ENCODE measurements around the gene VPS37B.

VPS37B gene

GRCh38 chr12:122825773-122826724 is 69.9 kb downstream of the VPS37B start:
- H3K4me1 ChIP-seq (ENCODE audit: low read length) = peaks cover 28% of the 10 kb centered on the region
- no peak overlapping the region for H3K27ac ChIP-seq (ENCODE audit: low read length)
- H3K9ac ChIP-seq (ENCODE audit: low read length) = 0 out of 2 replicates have a peak overlapping the region, but pooled peaks have one; percentile 9
- H3K9me3 ChIP-seq (ENCODE audit: insufficient read depth, low read length) = no peaks in the 10 kb centered on the region
- no peaks in the 10 kb centered on the region for H3K36me3 ChIP-seq (replicated peaks; ENCODE audit: low read depth, low read length)
- H3K27me3 ChIP-seq (ENCODE audit: low read depth, low read length) = peaks cover 57% of the 10 kb centered on the region
- no peak for TF ChIP-seq CTCF (IDR thresholded peaks at IDR 0.05; ENCODE audit: low read depth, low read length)
- no peak for TF ChIP-seq EZH2phosphoT487 (IDR thresholded peaks at IDR 0.05; ENCODE audit: low read depth)
- H3K4me3 ChIP-seq (ENCODE audit: low read length) = peak overlapping the region; percentile 71
- H3K79me2 ChIP-seq (ENCODE audit: low read length) = no peaks in the 10 kb centered on the region
- no peak overlapping the region for H2AFZ ChIP-seq (ENCODE audit: low read depth, low read length)
- H3K4me2 ChIP-seq (ENCODE audit: low read length) = peak overlapping the region; percentile 95
- no peaks in the 10 kb centered on the region for H4K20me1 ChIP-seq (ENCODE audit: insufficient read depth, low read length)

- H3K4me2 ChIP-seq (ENCODE audit: low read length) = no peak overlapping the region
- no peaks in the 10 kb centered on the region for H3K79me2 ChIP-seq (ENCODE audit: low read length)
- H2AFZ ChIP-seq (ENCODE audit: low read depth, low read length) = no peak overlapping the region
- H3K4me1 ChIP-seq (ENCODE audit: low read length) = peaks cover 38% of the 10 kb centered on the region
- H4K20me1 ChIP-seq (ENCODE audit: insufficient read depth, low read length) = no peaks in the 10 kb centered on the region
- H3K27me3 ChIP-seq (ENCODE audit: low read depth, low read length) = peaks cover 47% of the 10 kb centered on the region
- no peak overlapping the region for H3K27ac ChIP-seq (ENCODE audit: low read length)
- H3K36me3 ChIP-seq (replicated peaks; ENCODE audit: low read depth, low read length) = no peaks in the 10 kb centered on the region
- H3K9me3 ChIP-seq (ENCODE audit: insufficient read depth, low read length) = no peaks in the 10 kb centered on the region
- TF ChIP-seq EZH2phosphoT487 (IDR thresholded peaks at IDR 0.05; ENCODE audit: low read depth) = no peak
- TF ChIP-seq CTCF (IDR thresholded peaks at IDR 0.05; ENCODE audit: low read depth, low read length) = no peak
- H3K9ac ChIP-seq (ENCODE audit: low read length) = no peak overlapping the region
- no peak overlapping the region for H3K4me3 ChIP-seq (ENCODE audit: low read length)
Observed at GRCh38 chr12:122823429-122823828, 72.5 kb downstream of the VPS37B start.

- peaks cover 20% of the 10 kb centered on the region for H3K4me1 ChIP-seq (ENCODE audit: low read length)
- H3K4me3 ChIP-seq (ENCODE audit: low read length) = peak overlapping the region; percentile 71
Observed at GRCh38 chr12:122820838-122821271, 75.1 kb downstream of the VPS37B start.

More at GRCh38 chr12:122820838-122821271, 75.1 kb downstream of the VPS37B start:
- peak overlapping the region; percentile 18; the same call in 1 of the 2 replicates for H2AFZ ChIP-seq (ENCODE audit: low read depth, low read length)
- H4K20me1 ChIP-seq (ENCODE audit: insufficient read depth, low read length) = no peaks in the 10 kb centered on the region
- no peaks in the 10 kb centered on the region for H3K9me3 ChIP-seq (ENCODE audit: insufficient read depth, low read length)
- peak overlapping the region; percentile 36; the same call in 1 of the 2 replicates for H3K9ac ChIP-seq (ENCODE audit: low read length)
- no peaks in the 10 kb centered on the region for H3K36me3 ChIP-seq (replicated peaks; ENCODE audit: low read depth, low read length)
- H3K27ac ChIP-seq (ENCODE audit: low read length) = no peak overlapping the region
- peaks cover 37% of the 10 kb centered on the region for H3K27me3 ChIP-seq (ENCODE audit: low read depth, low read length)
- peak overlapping the region; percentile 90 for H3K4me2 ChIP-seq (ENCODE audit: low read length)
- TF ChIP-seq EZH2phosphoT487 (IDR thresholded peaks at IDR 0.05; ENCODE audit: low read depth) (no peak), CTCF (IDR thresholded peaks at IDR 0.05; ENCODE audit: low read depth, low read length) (no peak)
- no peaks in the 10 kb centered on the region for H3K79me2 ChIP-seq (ENCODE audit: low read length)
